HEK293T (cell line): ENCODE results near the gene RFLNA.

ENCODE experiments used
- CTCF ChIA-PET: fragments of 350-600 bp; formaldehyde crosslinking; extraction: SDS; loops from one replicate; lab custom pipeline; 2021; ENCODE audit warnings: antibody characterized with exemption, inconsistent platforms; lab: Yijun Ruan, JAX
- POLR2A ChIA-PET: fragments of 350-600 bp; formaldehyde crosslinking; extraction: SDS; loops from one replicate; lab custom pipeline; 2020; ENCODE audit warnings: antibody characterized with exemption, inconsistent platforms; lab: Yijun Ruan, JAX
- DNase-seq: peaks from one replicate; pipeline ENCODE4 v3.0.0; 2012; ENCODE audit warnings: mixed read lengths; ENCODE audit errors: extremely low spot score
- ARNT ChIP-seq: fragments of 450-650 bp; IDR thresholded peaks from 2 replicates; pipeline ENCODE4 v1.6.1; 2017; ENCODE audit warnings: mild to moderate bottlenecking
- BHLHE40 ChIP-seq: fragments of 450-650 bp; IDR thresholded peaks from 2 replicates; pipeline ENCODE4 v1.6.1; 2016; ENCODE audit warnings: mild to moderate bottlenecking, moderate library complexity, borderline replicate concordance
- ELF4 ChIP-seq: fragments of 450-650 bp; IDR thresholded peaks from 2 replicates; pipeline ENCODE4 v1.6.1; 2017; ENCODE audit warnings: antibody characterized with exemption
- FOXA1 ChIP-seq: fragments of 450-650 bp; IDR thresholded peaks from 2 replicates; pipeline ENCODE4 v1.6.1; 2016; ENCODE audit warnings: mild to moderate bottlenecking
- FOXK2 ChIP-seq: fragments of 450-650 bp; IDR thresholded peaks from 2 replicates; pipeline ENCODE4 v1.6.1; 2016; ENCODE audit warnings: mild to moderate bottlenecking
- FOXM1 ChIP-seq: fragments of 450-650 bp; IDR thresholded peaks from 2 replicates; pipeline ENCODE4 v1.6.1; 2017; ENCODE audit warnings: mild to moderate bottlenecking, borderline replicate concordance
- HDGF ChIP-seq: fragments of 450-650 bp; IDR thresholded peaks from 2 replicates; pipeline ENCODE4 v1.6.1; 2017; ENCODE audit warnings: antibody characterized with exemption, borderline replicate concordance
- L3MBTL2 ChIP-seq: fragments of 450-650 bp; conservative IDR thresholded peaks from 2 replicates; pipeline ENCODE4 v1.6.1; 2016; ENCODE audit warnings: mild to moderate bottlenecking
- LEF1 ChIP-seq: fragments of 450-650 bp; IDR thresholded peaks from 2 replicates; pipeline ENCODE4 v1.6.1; 2017; ENCODE audit warnings: mild to moderate bottlenecking, borderline replicate concordance
- NFRKB ChIP-seq: fragments of 450-650 bp; IDR thresholded peaks from 2 replicates; pipeline ENCODE4 v1.6.1; 2016; ENCODE audit warnings: mild to moderate bottlenecking, moderate library complexity
- SP1 ChIP-seq: fragments of 450-650 bp; IDR thresholded peaks from 2 replicates; pipeline ENCODE4 v1.6.1; 2017
- SUZ12 ChIP-seq: fragments of 450-650 bp; IDR thresholded peaks from 2 replicates; pipeline ENCODE4 v1.6.1; 2016; ENCODE audit warnings: mild to moderate bottlenecking
- TARDBP ChIP-seq: fragments of 450-650 bp; IDR thresholded peaks from 2 replicates; pipeline ENCODE4 v1.6.1; 2016
- ZNF384 ChIP-seq: fragments of 450-650 bp; IDR thresholded peaks from 2 replicates; pipeline ENCODE4 v1.6.1; 2016
- TF ChIP-seq, protein P1 (sequence below): fragments of 450-650 bp; IDR thresholded peaks from 2 replicates; pipeline ENCODE4 v1.6.1; 2016

RFLNA gene

DNA sequence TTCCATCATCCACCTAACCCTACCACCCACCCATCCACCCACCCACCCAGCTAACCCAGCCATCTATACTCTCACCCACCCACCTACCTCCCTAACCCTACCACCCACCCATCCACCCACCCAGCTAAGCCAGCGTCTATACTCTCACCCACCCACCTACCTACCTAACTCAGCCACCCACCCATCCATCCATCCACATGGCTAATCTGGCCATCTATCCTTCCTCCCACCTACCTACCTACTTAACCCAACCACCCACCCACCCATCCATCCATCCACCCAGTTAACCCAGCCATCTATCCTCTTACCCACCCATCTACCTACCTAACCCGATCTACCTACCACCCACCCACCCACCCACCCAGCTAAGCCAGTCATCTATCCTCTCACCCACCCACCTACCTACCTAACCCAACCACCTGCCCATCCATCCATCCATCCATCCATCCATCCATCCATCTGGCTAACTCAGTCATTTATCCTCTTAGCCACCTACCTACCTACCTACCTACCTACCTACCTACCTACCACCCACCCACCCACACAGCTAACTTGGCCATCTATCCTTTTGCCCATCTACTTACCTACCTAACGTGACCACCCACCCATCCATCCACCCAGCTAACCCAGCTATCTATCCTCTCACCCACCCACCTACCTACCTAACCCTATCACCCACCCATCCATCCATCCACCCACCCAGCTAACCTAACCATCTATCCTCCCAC lies 44.1 kb downstream of the RFLNA start:
- ChIA-PET POLR2A (no interaction called here), CTCF (no interaction called here)
- DNase-seq = no peak
- TF ChIP-seq L3MBTL2 (no peak), SUZ12 (no peak), FOXA1 (no peak), LEF1 (no peak), BHLHE40 (no peak), NFRKB (no peak), FOXM1 (no peak), ZNF384 (no peak), FOXK2 (no peak), ELF4 (no peak), SP1 (no peak)
- TF ChIP-seq, protein P1, sequence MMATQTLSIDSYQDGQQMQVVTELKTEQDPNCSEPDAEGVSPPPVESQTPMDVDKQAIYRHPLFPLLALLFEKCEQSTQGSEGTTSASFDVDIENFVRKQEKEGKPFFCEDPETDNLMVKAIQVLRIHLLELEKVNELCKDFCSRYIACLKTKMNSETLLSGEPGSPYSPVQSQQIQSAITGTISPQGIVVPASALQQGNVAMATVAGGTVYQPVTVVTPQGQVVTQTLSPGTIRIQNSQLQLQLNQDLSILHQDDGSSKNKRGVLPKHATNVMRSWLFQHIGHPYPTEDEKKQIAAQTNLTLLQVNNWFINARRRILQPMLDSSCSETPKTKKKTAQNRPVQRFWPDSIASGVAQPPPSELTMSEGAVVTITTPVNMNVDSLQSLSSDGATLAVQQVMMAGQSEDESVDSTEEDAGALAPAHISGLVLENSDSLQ = no peak

DNA sequence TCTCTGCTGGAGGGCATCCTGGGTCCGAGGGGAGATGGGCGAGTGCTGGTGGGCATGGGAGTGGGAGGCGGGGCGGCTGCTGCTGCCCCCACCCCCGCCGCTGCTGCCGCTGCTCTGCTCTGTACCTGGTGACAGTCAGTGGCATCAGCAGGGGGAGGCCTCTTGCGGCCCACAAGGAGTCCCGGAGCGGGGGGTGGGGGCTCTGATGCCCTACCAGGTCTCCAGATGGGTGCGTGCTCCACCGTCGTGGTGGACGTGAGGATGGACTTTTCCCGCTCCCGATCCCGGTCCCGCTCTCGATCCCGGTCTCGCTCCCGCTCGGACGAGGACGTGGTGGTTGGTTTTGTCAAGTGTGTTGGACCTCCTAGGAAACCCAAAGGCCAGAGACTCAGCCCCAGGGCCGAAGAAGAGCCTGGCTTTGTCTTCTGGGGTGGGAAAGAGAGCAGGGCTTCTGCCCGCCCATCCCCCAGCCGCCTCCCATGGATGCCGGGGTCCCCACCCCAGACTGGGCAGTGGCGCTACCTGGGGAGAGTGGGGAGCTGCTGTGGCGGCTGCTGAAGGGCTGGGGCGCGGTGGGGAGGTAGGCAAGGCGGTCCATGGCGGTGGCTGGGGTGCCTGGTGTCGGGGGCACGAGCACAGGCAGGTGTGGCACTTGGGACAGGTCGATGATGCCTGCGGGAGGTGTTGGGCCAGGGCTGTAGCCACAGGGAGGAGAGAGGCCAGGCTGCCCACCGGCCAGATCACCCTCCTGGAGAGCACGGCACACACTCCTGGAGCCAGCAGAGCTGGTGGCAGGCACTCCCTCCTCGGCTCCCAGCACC lies 45.4 kb downstream of the RFLNA start:
- TF ChIP-seq, protein P1 = no peak
- no peak for TF ChIP-seq LEF1
- no peak for TF ChIP-seq NFRKB
- no peak for DNase-seq
- ChIA-PET CTCF (no interaction called here), POLR2A (no interaction called here)

DNA sequence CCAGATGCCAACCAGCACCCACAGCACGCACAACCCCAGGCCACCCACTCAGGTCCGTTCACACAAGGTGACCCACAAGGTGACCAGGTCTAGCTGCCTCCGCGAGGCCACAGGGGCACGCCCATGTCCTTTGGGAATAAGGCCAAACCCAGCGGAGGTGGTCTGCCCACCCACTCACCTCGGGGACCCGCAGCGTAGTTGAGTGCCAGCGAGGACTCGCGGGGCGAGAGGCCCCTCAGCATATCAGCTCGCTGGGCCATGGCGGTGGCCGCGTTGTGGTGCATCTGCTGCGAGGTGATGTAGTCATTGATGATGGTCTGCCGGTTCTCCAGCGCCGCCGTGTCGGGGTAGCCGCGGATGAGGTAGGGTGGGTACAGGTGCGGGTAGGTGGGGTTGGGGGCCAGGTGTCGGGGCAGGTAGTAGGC lies 46.8 kb downstream of the RFLNA start:
- DNase-seq = no peak
- POLR2A ChIA-PET = no interaction called here
- no peak for TF ChIP-seq FOXK2
- no peak for TF ChIP-seq L3MBTL2
- no peak for TF ChIP-seq LEF1
- no peak for TF ChIP-seq ELF4
- CTCF ChIA-PET = no interaction called here

DNA sequence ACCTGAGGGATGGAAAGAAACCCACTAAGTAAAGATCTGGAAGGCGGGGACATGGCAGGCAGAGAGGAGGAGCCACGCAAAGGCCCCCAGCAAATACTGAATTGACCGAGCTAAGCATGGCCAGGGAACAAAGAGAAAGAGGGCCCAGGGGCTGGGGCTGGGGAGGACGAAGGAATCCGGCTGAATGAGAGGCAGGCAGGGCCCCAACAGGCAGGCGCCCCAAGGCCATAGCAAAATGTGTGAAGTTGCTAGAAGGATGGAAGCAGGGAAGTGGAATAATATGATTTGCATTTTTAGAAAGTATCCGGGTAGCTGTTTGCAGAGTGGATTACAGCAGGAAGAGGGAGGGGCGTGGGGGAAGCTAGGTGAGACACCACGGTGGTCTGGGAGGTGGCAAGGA lies 49.1 kb downstream of the RFLNA start:
- POLR2A ChIA-PET = no interaction called here
- no peak for DNase-seq
- TF ChIP-seq SP1 (no peak), FOXK2 (no peak)
- CTCF ChIA-PET = no interaction called here

DNA sequence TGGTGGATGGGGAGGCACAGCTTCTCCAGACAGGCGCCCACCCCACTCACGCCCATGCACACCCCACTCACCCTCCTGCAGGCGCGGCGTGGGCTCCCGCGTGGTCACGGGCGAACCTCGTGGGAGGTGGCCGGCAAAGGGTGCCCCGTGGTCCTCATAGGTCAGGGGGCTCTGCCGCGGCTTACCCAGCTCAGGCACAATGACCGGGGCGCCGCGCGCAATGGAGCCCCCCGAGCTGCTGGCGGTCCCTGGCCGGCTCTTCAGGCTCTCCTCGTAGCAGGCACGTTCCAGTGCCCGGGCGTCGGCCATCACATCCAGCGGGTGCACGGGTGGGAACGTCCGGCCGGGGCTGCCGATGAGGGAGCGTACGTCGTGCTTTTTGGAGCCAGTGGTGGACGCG lies 49.6 kb downstream of the RFLNA start:
- ChIA-PET CTCF (no interaction called here), POLR2A (no interaction called here)
- no peak for TF ChIP-seq SP1
- no peak for TF ChIP-seq ELF4
- no peak for TF ChIP-seq ARNT
- no peak for TF ChIP-seq FOXM1
- TF ChIP-seq, protein P1 = no peak
- DNase-seq = no peak

DNA sequence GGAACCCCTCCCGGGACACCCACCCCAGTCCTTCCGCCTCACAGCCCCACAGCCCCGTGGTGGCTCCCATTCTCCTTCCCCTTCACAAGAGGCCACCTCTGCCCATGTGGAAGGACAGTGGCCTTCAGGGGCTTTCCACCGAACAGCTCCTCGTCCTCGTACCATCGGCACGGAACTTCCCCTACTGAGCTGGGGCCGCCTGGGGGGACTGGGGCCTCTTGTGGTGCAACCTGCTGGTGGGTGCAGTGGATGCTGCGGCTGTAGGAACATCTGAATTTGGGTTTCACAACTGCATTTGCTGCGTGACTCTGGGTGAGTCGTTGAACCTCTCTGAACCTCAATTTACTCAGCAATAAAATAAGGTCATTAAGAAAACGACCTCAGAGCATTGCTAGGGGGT lies 50.9 kb downstream of the RFLNA start:
- TF ChIP-seq ZNF384 = no peak
- TF ChIP-seq FOXM1 = no peak
- TF ChIP-seq, protein P1 = no peak
- no peak for TF ChIP-seq SP1
- TF ChIP-seq L3MBTL2 = no peak
- TF ChIP-seq BHLHE40 = no peak
- no peak for TF ChIP-seq NFRKB
- TF ChIP-seq LEF1 = no peak
- TF ChIP-seq TARDBP = no peak
- TF ChIP-seq HDGF = no peak
- ChIA-PET CTCF (no interaction called here), POLR2A (no interaction called here)
- no peak for DNase-seq
